HCT116 (cell line): ENCODE results near the gene TMEM81. TPM values are rescaled to one million over a fixed set of nuclear protein-coding genes. Genes with fewer than 3 reads are reported as not detected.

ENCODE experiments used
- ATAC-seq: fragments of 200-7000 bp; cut with Tn5 transposase; 2 replicates; pipeline ENCODE4 v1.9.1; 2020; ENCODE audit warnings: mild to moderate bottlenecking, moderate library complexity
- BruUV-seq: library from RNA; stranded (reverse); fragments of 400-500 nt; replicated peaks from 2 replicates; lab custom pipeline; 2021; lab: Mats Ljungman, UMichigan
- CTCF ChIA-PET: fragments of 300-600 bp; sonication (Branson Sonifier 250); formaldehyde crosslinking; loops from one replicate; lab custom pipeline; 2021; ENCODE audit warnings: antibody characterized with exemption; lab: Charles Lee
- POLR2A ChIA-PET: fragments of 300-600, 350-600 bp; sonication (Branson Sonifier 250); formaldehyde crosslinking; loops from one replicate; lab custom pipeline; 2021; ENCODE audit warnings: antibody characterized with exemption; lab: Charles Lee
- RAD21 ChIA-PET, 2 experiments: fragments of 300-600 bp; sonication (Branson Sonifier 250); formaldehyde crosslinking; loops; one replicate each; lab custom pipeline; 2023; ENCODE audit warnings: low total read pairs in 2 of 2; ENCODE audit not compliant: uncharacterized antibody in 2 of 2, unreplicated experiment in 2 of 2, low non-redundant PET in 1 of 2; lab: Charles Lee
- DNase-seq: peaks from one replicate; pipeline ENCODE4 v3.0.0-alpha.2; 2010; ENCODE audit warnings: low read depth, low spot score
- H2AFZ ChIP-seq: fragments of 200-600 bp; shearing (Covaris generic), sonication (generic); 2 replicates; pipeline ENCODE4 v1.6.1; 2017; ENCODE audit warnings: low read depth, mixed run types, mixed read lengths, antibody characterized with exemption, low read length; ENCODE audit not compliant: poor library complexity, severe bottlenecking
- H3K27ac ChIP-seq: 2 replicates; pipeline ENCODE4 v1.5.1; 2012; ENCODE audit warnings: low read depth, low read length
- H3K27me3 ChIP-seq: fragments of 200-600 bp; sonication (generic); 2 replicates; pipeline ENCODE4 v1.6.1; 2016; ENCODE audit warnings: mixed run types, low read length, mixed read lengths; ENCODE audit not compliant: insufficient read depth
- H3K36me3 ChIP-seq, 2 experiments: fragments of 200-500 bp in 1 of 2; fragments of 200-600 bp in 1 of 2; sonication (Bioruptor generic) in 1 of 2; sonication (generic) in 1 of 2; 2 replicates each; pipeline versions ENCODE4 v1.5.1 to v1.6.1; 2014 to 2016; ENCODE audit warnings: low read length in 2 of 2, inconsistent platforms in 1 of 2, mixed read lengths in 1 of 2, mixed run types in 1 of 2; ENCODE audit not compliant: insufficient read depth in 2 of 2, control insufficient read depth in 1 of 2
- H3K4me1 ChIP-seq, 2 experiments: fragments of 200-600 bp in 1 of 2; sonication (generic) in 1 of 2; 2 replicates each; pipeline versions ENCODE4 v1.5.1 to v1.6.1; 2012 to 2017; ENCODE audit warnings: low read length in 2 of 2, inconsistent platforms in 1 of 2, mild to moderate bottlenecking in 1 of 2, mixed read lengths in 1 of 2, mixed run types in 1 of 2, moderate library complexity in 1 of 2; ENCODE audit not compliant: insufficient read depth in 2 of 2, control insufficient read depth in 1 of 2
- H3K4me2 ChIP-seq: fragments of 200-600 bp; sonication (generic); 2 replicates; pipeline ENCODE4 v1.6.1; 2017; ENCODE audit warnings: mixed run types, low read length, mixed read lengths
- H3K4me3 ChIP-seq, 2 experiments: fragments of 200-600 bp in 1 of 2; sonication (generic) in 1 of 2; replicated peaks in 1 of 2; 2 replicates each; pipeline ENCODE4 v1.5.1; 2011 to 2016; ENCODE audit warnings: low read length in 2 of 2, control low read depth in 1 of 2, low read depth in 1 of 2, mild to moderate bottlenecking in 1 of 2, mixed read lengths in 1 of 2, mixed run types in 1 of 2
- H3K79me2 ChIP-seq: fragments of 200-600 bp; sonication (generic); 2 replicates; pipeline ENCODE4 v1.6.1; 2017; ENCODE audit warnings: mild to moderate bottlenecking, mixed run types, low read length, moderate library complexity, mixed read lengths; ENCODE audit not compliant: insufficient read depth
- H3K9ac ChIP-seq: fragments of 200-600 bp; sonication (generic); 2 replicates; pipeline ENCODE4 v1.6.1; 2016; ENCODE audit warnings: low read length, mixed read lengths
- H3K9me2 ChIP-seq: fragments of 200-600 bp; sonication (generic), shearing (Covaris generic); 2 replicates; pipeline ENCODE4 v1.6.1; 2017; ENCODE audit warnings: mixed run types, mild to moderate bottlenecking, moderate library complexity; ENCODE audit not compliant: insufficient read depth
- H3K9me3 ChIP-seq, 2 experiments: fragments of 200-500 bp in 1 of 2; fragments of 200-600 bp in 1 of 2; sonication (Bioruptor generic) in 1 of 2; sonication (generic) in 1 of 2; 2 replicates each; pipeline ENCODE4 v1.6.1; 2014 to 2017; ENCODE audit warnings: low read length in 2 of 2, mixed read lengths in 2 of 2, inconsistent platforms in 1 of 2, low read depth in 1 of 2, mild to moderate bottlenecking in 1 of 2, mixed run types in 1 of 2, moderate library complexity in 1 of 2; ENCODE audit not compliant: control insufficient read depth in 1 of 2, insufficient read depth in 1 of 2
- H4K20me1 ChIP-seq: fragments of 200-600 bp; sonication (generic), shearing (Covaris generic); 2 replicates; pipeline ENCODE4 v1.6.1; 2017; ENCODE audit warnings: mixed run types, mild to moderate bottlenecking, moderate library complexity; ENCODE audit not compliant: insufficient read depth
- CBX3 ChIP-seq: IDR thresholded peaks from 2 replicates; pipeline ENCODE4 v1.6.1; 2012; ENCODE audit warnings: low read depth
- ELF1 ChIP-seq: IDR thresholded peaks from 2 replicates; pipeline ENCODE4 v1.6.1; 2012; ENCODE audit warnings: low read depth, borderline replicate concordance
- POLR2A ChIP-seq: IDR thresholded peaks from 2 replicates; pipeline ENCODE4 v1.7.0; 2011; ENCODE audit warnings: borderline replicate concordance; ENCODE audit not compliant: insufficient read depth, insufficient read length; ENCODE audit errors: extremely low read depth
- SIN3A ChIP-seq: IDR thresholded peaks from 2 replicates; pipeline ENCODE4 v1.6.1; 2012; ENCODE audit warnings: low read depth
- SP1 ChIP-seq: IDR thresholded peaks from 2 replicates; pipeline ENCODE4 v1.6.1; 2012; ENCODE audit warnings: low read depth
- ZNF274 ChIP-seq: fragments of 200-500 bp; sonication (Bioruptor generic); IDR thresholded peaks from 2 replicates; pipeline ENCODE4 v1.6.1; 2014; ENCODE audit warnings: mild to moderate bottlenecking, low read depth, low read length, inconsistent platforms
- intact Hi-C: fragments of 100-400 bp; cut with micrococcal nuclease; formaldehyde crosslinking; loops from 2 replicates; pipeline ENCODE4 v1.10.0; 2022
- total RNA-seq: library from RNA; stranded (reverse); gene quantifications from one replicate; pipeline ENCODE4 v1.2.1, GENCODE V29; 2021; ENCODE audit not compliant: unreplicated experiment
- TF ChIP-seq, protein P1 (sequence below): IDR thresholded peaks from 2 replicates; pipeline ENCODE4 v1.6.1; 2011; ENCODE audit warnings: mild to moderate bottlenecking, low read length, moderate library complexity; ENCODE audit not compliant: insufficient replicate concordance; ENCODE audit errors: extremely low read depth
- TF ChIP-seq, protein P2 (sequence below), 3 experiments: fragments of 200-600 bp in 1 of 3; sonication (generic) in 1 of 3; IDR thresholded peaks in 2 of 3; conservative IDR thresholded peaks in 1 of 3; 2 replicates each; pipeline ENCODE4 v1.5.1; 2012 to 2017; ENCODE audit warnings: low read depth in 2 of 3, low read length in 2 of 3, antibody characterized with exemption in 1 of 3, borderline replicate concordance in 1 of 3, control low read depth in 1 of 3, mild to moderate bottlenecking in 1 of 3, mixed read lengths in 1 of 3, mixed run types in 1 of 3, moderate library complexity in 1 of 3; ENCODE audit not compliant: insufficient read depth in 1 of 3
- TF ChIP-seq, protein P3 (sequence below): IDR thresholded peaks from 2 replicates; pipeline ENCODE4 v1.6.1; 2012
- TF ChIP-seq, protein P4 (sequence below): IDR thresholded peaks from 2 replicates; pipeline ENCODE4 v1.6.1; 2012; ENCODE audit warnings: low read depth

The TMEM81 gene
- total RNA-seq, 1 experiment from 2014 or later, result 4.9 TPM

DNA sequence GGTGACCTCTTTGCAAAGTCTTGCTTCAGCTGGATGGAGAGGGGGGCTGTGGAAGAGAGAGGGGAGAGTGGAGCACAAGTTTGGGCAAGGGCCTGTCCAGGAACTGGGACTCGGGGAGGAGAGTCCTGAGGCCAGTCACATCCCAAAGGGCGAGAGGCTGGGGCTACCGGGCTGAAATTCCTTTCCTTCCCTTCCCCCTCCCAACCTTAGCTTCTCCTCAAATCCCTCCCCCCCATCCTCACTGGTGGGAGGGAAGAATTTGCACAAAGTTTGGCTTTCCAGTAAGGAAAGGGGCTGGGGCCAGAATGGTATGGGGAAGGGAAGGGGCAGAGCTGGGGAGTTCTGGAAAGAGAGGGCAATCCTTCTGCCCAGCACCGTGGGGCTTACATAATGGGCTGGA, 40.4 kb downstream of the TMEM81 start (continued):
- TF ChIP-seq, protein P1, sequence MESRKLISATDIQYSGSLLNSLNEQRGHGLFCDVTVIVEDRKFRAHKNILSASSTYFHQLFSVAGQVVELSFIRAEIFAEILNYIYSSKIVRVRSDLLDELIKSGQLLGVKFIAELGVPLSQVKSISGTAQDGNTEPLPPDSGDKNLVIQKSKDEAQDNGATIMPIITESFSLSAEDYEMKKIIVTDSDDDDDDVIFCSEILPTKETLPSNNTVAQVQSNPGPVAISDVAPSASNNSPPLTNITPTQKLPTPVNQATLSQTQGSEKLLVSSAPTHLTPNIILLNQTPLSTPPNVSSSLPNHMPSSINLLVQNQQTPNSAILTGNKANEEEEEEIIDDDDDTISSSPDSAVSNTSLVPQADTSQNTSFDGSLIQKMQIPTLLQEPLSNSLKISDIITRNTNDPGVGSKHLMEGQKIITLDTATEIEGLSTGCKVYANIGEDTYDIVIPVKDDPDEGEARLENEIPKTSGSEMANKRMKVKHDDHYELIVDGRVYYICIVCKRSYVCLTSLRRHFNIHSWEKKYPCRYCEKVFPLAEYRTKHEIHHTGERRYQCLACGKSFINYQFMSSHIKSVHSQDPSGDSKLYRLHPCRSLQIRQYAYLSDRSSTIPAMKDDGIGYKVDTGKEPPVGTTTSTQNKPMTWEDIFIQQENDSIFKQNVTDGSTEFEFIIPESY, result no peak
- TF ChIP-seq SIN3A (no peak), ZNF274 (no peak), SP1 (no peak), POLR2A (no peak), ELF1 (no peak)
- TF ChIP-seq, protein P2, sequence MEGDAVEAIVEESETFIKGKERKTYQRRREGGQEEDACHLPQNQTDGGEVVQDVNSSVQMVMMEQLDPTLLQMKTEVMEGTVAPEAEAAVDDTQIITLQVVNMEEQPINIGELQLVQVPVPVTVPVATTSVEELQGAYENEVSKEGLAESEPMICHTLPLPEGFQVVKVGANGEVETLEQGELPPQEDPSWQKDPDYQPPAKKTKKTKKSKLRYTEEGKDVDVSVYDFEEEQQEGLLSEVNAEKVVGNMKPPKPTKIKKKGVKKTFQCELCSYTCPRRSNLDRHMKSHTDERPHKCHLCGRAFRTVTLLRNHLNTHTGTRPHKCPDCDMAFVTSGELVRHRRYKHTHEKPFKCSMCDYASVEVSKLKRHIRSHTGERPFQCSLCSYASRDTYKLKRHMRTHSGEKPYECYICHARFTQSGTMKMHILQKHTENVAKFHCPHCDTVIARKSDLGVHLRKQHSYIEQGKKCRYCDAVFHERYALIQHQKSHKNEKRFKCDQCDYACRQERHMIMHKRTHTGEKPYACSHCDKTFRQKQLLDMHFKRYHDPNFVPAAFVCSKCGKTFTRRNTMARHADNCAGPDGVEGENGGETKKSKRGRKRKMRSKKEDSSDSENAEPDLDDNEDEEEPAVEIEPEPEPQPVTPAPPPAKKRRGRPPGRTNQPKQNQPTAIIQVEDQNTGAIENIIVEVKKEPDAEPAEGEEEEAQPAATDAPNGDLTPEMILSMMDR (IDR thresholded peaks at IDR 0.05 in 2 of 3, conservative IDR thresholded peaks at IDR 0.05 in 1 of 3; ENCODE audit: borderline replicate concordance in 1 of 3, insufficient read depth in 1 of 3, low read depth in 2 of 3, low read length in 2 of 3), result no peak
- TF ChIP-seq, protein P3, sequence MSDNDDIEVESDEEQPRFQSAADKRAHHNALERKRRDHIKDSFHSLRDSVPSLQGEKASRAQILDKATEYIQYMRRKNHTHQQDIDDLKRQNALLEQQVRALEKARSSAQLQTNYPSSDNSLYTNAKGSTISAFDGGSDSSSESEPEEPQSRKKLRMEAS, result no peak
- TF ChIP-seq, all 23 proteins: peak for 0

DNA sequence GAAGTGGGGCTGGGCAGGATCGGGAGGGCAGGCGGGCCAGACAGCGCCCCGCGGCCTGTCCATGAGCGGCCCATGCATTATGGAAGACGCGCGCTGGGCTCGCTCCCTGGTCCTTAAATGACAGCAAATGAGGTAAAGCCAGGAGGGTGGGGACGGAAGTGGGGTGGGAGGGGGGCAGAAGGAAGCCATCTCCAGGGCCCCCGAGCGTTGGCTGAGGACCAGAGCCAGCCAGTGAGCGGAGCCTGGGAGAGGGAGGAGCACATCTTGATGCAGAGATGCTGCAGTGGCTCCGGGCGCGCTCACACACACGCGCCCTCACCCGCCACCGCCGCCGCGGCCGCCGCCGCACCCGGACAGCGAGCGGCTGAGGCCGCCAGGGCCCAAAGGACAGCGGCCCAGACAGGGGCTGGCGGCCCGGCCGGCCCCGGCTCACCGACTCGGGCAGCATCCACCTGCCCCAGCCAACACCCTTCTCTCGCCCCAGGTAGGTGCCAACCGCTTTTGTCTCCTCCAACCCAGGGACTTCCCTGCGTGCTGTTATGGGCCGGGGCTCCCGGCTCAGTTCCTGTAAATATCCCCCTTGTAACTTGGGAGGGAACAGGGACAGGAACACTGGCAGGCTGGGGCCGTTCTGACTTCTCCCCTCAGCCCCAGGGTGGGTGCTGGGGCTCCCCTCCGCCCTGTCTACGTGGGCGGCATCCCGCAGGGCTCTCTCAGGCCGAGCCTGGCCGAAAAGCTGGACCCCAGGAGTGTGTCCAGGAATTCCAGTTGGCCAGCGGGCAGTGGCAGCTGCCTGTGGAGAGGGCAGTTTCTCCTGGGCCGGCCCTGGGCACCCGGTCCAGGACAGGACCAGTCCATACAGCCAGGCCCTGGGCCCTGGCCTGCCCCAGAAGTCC, 41.1 kb downstream of the TMEM81 start, which contains the start of gene CNTN2:
Gene CNTN2 (plus strand): TSS at position 302 of the 896 bp plus-strand sequence. CDS start 9,974 bp downstream, outside the sequence.
- H3K36me3 ChIP-seq, result no peaks in the 10 kb centered on the region
- no peak within 1 kb of the TSS for H3K4me2 ChIP-seq
- intact Hi-C loops, result no loop called here
- RAD21 ChIA-PET, result no interaction called here
- ATAC-seq (no peak), DNase-seq (no peak)
- no peak within 1 kb of the TSS for H3K4me3 ChIP-seq
- TF ChIP-seq CBX3, result no peak
- TF ChIP-seq, protein P4, sequence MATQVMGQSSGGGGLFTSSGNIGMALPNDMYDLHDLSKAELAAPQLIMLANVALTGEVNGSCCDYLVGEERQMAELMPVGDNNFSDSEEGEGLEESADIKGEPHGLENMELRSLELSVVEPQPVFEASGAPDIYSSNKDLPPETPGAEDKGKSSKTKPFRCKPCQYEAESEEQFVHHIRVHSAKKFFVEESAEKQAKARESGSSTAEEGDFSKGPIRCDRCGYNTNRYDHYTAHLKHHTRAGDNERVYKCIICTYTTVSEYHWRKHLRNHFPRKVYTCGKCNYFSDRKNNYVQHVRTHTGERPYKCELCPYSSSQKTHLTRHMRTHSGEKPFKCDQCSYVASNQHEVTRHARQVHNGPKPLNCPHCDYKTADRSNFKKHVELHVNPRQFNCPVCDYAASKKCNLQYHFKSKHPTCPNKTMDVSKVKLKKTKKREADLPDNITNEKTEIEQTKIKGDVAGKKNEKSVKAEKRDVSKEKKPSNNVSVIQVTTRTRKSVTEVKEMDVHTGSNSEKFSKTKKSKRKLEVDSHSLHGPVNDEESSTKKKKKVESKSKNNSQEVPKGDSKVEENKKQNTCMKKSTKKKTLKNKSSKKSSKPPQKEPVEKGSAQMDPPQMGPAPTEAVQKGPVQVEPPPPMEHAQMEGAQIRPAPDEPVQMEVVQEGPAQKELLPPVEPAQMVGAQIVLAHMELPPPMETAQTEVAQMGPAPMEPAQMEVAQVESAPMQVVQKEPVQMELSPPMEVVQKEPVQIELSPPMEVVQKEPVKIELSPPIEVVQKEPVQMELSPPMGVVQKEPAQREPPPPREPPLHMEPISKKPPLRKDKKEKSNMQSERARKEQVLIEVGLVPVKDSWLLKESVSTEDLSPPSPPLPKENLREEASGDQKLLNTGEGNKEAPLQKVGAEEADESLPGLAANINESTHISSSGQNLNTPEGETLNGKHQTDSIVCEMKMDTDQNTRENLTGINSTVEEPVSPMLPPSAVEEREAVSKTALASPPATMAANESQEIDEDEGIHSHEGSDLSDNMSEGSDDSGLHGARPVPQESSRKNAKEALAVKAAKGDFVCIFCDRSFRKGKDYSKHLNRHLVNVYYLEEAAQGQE, result no peak
- TF ChIP-seq, all 23 proteins: peak for 0
- Histone ChIP-seq H2AFZ (no peak within 1 kb of the TSS), H3K4me1 (no peaks in the 10 kb centered on the region), H3K79me2 (no peaks in the 10 kb centered on the region), H3K9me2 (no peaks in the 10 kb centered on the region), H3K9ac (no peak within 1 kb of the TSS), H3K27ac (no peak within 1 kb of the TSS), H3K27me3 (peaks cover 36% of the 10 kb centered on the region; the same call in 1 of the 2 replicates), H3K9me3 (no peaks in the 10 kb centered on the region), H4K20me1 (no peaks in the 10 kb centered on the region)
- ChIA-PET CTCF (no interaction called here), POLR2A (no interaction called here)
- BruUV-seq, result no TSS peak
